IMR-90 (cell line): ENCODE measurements around the gene TRIM27.

Experiments used
- BHLHE40 ChIP-seq: fragments of 150-350 bp; IDR thresholded peaks from 2 replicates; pipeline ENCODE4 v1.6.1; 2016; ENCODE audit warnings: mild to moderate bottlenecking, low read depth, low read length
- CEBPB ChIP-seq: IDR thresholded peaks from 2 replicates; pipeline ENCODE4 v1.6.1; 2012; ENCODE audit warnings: low read depth, low read length, improper control_type of control experiment
- CHD1 ChIP-seq: IDR thresholded peaks from 2 replicates; pipeline ENCODE4 v1.6.1; 2012; ENCODE audit warnings: low read depth, low read length, improper control_type of control experiment
- FOS ChIP-seq: fragments of 150-350 bp; IDR thresholded peaks from 2 replicates; pipeline ENCODE4 v1.6.1; 2016; ENCODE audit warnings: low read depth, low read length
- MAFK ChIP-seq: IDR thresholded peaks from 2 replicates; pipeline ENCODE4 v1.6.1; 2012; ENCODE audit warnings: low read depth, low read length, improper control_type of control experiment
- MXI1 ChIP-seq: IDR thresholded peaks from 2 replicates; pipeline ENCODE4 v1.6.1; 2012; ENCODE audit warnings: low read depth, mild to moderate bottlenecking, low read length, moderate library complexity, borderline replicate concordance
- POLR2A ChIP-seq: IDR thresholded peaks from 2 replicates; pipeline ENCODE4 v1.6.1; 2012; ENCODE audit warnings: mild to moderate bottlenecking, low read depth, low read length
- RAD21 ChIP-seq: IDR thresholded peaks from 2 replicates; pipeline ENCODE4 v1.6.1; 2012; ENCODE audit warnings: low read length, improper control_type of control experiment
- RCOR1 ChIP-seq: IDR thresholded peaks from 2 replicates; pipeline ENCODE4 v1.6.1; 2012; ENCODE audit warnings: mild to moderate bottlenecking, low read length, improper control_type of control experiment; ENCODE audit not compliant: insufficient replicate concordance
- RFX5 ChIP-seq: IDR thresholded peaks from 2 replicates; pipeline ENCODE4 v1.8.0; 2012; ENCODE audit warnings: low read depth, mild to moderate bottlenecking, low read length, moderate library complexity
- SMC3 ChIP-seq: fragments of 150-350 bp; IDR thresholded peaks from 2 replicates; pipeline ENCODE4 v1.6.1; 2016; ENCODE audit warnings: low read depth, mild to moderate bottlenecking, antibody characterized with exemption, low read length, moderate library complexity
- TF ChIP-seq, protein P1 (sequence below): conservative IDR thresholded peaks from 2 replicates; pipeline ENCODE4 v1.5.1; 2012; ENCODE audit warnings: mild to moderate bottlenecking, low read depth, low read length, improper control_type of control experiment
- TF ChIP-seq, protein P2 (sequence below): fragments of 150-350 bp; IDR thresholded peaks from 2 replicates; pipeline ENCODE4 v1.6.1; 2017; ENCODE audit warnings: mild to moderate bottlenecking, antibody characterized with exemption, low read length, low read depth
- TF ChIP-seq, protein P3 (sequence below): fragments of 150-350 bp; IDR thresholded peaks from 2 replicates; pipeline ENCODE4 v1.6.1; 2016; ENCODE audit warnings: low read depth, mild to moderate bottlenecking, low read length, moderate library complexity, borderline replicate concordance

DNA sequence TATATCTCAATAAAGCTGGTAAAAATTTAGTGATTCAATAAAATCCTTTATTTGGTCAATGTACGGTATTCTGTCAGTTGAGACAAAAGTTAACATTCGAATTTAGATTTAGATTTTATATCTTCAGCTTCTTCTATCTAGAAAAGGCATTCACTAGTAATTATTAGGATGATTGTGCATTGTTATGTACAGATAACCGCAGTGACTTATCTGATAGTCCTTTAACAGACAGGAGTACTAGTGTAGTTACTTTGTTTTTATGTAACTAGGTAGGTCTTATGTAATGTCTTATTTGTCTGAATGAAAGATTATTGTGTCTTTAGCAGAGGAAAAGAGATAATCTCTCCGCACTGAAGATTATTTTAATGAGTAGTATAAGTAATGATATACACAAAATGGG lies 31.3 kb downstream of the TRIM27 start:
- TF ChIP-seq, protein P1, sequence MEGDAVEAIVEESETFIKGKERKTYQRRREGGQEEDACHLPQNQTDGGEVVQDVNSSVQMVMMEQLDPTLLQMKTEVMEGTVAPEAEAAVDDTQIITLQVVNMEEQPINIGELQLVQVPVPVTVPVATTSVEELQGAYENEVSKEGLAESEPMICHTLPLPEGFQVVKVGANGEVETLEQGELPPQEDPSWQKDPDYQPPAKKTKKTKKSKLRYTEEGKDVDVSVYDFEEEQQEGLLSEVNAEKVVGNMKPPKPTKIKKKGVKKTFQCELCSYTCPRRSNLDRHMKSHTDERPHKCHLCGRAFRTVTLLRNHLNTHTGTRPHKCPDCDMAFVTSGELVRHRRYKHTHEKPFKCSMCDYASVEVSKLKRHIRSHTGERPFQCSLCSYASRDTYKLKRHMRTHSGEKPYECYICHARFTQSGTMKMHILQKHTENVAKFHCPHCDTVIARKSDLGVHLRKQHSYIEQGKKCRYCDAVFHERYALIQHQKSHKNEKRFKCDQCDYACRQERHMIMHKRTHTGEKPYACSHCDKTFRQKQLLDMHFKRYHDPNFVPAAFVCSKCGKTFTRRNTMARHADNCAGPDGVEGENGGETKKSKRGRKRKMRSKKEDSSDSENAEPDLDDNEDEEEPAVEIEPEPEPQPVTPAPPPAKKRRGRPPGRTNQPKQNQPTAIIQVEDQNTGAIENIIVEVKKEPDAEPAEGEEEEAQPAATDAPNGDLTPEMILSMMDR, result no peak
- TF ChIP-seq POLR2A, result no peak
- TF ChIP-seq CHD1, result no peak
- TF ChIP-seq CEBPB, result no peak
- TF ChIP-seq, protein P2, sequence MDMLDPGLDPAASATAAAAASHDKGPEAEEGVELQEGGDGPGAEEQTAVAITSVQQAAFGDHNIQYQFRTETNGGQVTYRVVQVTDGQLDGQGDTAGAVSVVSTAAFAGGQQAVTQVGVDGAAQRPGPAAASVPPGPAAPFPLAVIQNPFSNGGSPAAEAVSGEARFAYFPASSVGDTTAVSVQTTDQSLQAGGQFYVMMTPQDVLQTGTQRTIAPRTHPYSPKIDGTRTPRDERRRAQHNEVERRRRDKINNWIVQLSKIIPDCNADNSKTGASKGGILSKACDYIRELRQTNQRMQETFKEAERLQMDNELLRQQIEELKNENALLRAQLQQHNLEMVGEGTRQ, result no peak
- no peak for TF ChIP-seq RAD21
- TF ChIP-seq, protein P3, sequence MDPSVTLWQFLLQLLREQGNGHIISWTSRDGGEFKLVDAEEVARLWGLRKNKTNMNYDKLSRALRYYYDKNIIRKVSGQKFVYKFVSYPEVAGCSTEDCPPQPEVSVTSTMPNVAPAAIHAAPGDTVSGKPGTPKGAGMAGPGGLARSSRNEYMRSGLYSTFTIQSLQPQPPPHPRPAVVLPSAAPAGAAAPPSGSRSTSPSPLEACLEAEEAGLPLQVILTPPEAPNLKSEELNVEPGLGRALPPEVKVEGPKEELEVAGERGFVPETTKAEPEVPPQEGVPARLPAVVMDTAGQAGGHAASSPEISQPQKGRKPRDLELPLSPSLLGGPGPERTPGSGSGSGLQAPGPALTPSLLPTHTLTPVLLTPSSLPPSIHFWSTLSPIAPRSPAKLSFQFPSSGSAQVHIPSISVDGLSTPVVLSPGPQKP, result no peak
- no peak for TF ChIP-seq RCOR1
- TF ChIP-seq FOS, result no peak
- TF ChIP-seq RFX5, result no peak
- TF ChIP-seq MXI1, result no peak
- no peak for TF ChIP-seq SMC3
- TF ChIP-seq MAFK, result no peak
- TF ChIP-seq BHLHE40, result no peak
